ENCODE measurements around the gene USP43. TPM values are rescaled to one million over a fixed set of nuclear protein-coding genes. Genes with fewer than 3 reads are reported as not detected.
"Not testable (repeated sequence)": the region's sequence is repeated elsewhere in the genome, so short reads cannot be mapped to it uniquely, and the experiment has no call there.

Gene USP43
- not detected in 2 replicates for total RNA-seq

GRCh38 chr17:9644910-9645751 lies at the start of gene USP43:
Gene USP43, plus strand, starts transcription at chr17:9645517. Its CDS starts 116 bp downstream, at chr17:9645633.
- Mint-ChIP-seq H3K36me3 (ENCODE audit: low read depth) (no peaks in the 10 kb centered on the region), H3K27ac (no peak within 1 kb of the TSS), H3K27me3 (ENCODE audit: insufficient read depth) (peaks cover 40% of the 10 kb centered on the region), H3K4me1 (ENCODE audit: low read depth) (peaks cover 18% of the 10 kb centered on the region), H3K4me3 (peak within 1 kb of the TSS; percentile 72), H3K9me3 (no peaks in the 10 kb centered on the region)
- intact Hi-C loops (cut with micrococcal nuclease): loop anchor here (2.0 kb wide), 1 partner anchor 68 kb away; the partner anchor contains the start of gene CFAP52
- no peak for DNase-seq (ENCODE audit: low spot score)

GRCh38 chr17:9597638-9598037 lies 47.7 kb upstream of the USP43 start:
- H3K27ac Mint-ChIP-seq; intact Hi-C loops (cut with micrococcal nuclease); DNase-seq (ENCODE audit: low spot score); H3K36me3 Mint-ChIP-seq (ENCODE audit: low read depth); H3K27me3 Mint-ChIP-seq (ENCODE audit: insufficient read depth); H3K9me3 Mint-ChIP-seq; H3K4me3 Mint-ChIP-seq; H3K4me1 Mint-ChIP-seq (ENCODE audit: low read depth): not testable (repeated sequence)

DNA sequence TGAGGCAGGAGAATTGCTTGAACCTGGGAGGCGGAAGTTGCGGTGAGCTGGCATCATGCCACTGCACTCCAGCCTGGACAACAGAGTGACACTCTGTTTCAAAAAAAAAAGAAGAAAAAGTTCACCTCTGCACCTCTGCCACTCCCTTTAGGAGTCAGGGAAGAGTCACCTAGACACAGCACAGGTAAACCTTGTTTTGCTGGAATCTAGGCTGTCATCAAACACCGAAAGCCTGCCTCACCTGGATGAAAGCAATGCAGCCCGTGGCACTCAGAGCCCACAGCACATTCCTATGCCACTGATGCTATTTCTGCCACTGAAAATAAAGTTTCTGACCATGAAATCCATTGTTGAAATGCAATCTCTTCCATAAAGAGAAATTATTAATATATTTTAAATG lies 46.7 kb upstream of the USP43 start:
- Mint-ChIP-seq H3K27ac (no peak overlapping the region), H3K9me3 (no peaks in the 10 kb centered on the region), H3K27me3 (ENCODE audit: insufficient read depth) (peaks cover 2% of the 10 kb centered on the region), H3K4me1 (ENCODE audit: low read depth) (no peaks in the 10 kb centered on the region), H3K36me3 (ENCODE audit: low read depth) (no peaks in the 10 kb centered on the region), H3K4me3 (no peak overlapping the region)
- intact Hi-C loops (cut with micrococcal nuclease): no loop called here
- DNase-seq (ENCODE audit: low spot score): no peak

GRCh38 chr17:9604583-9604982 lies 40.7 kb upstream of the USP43 start:
- H3K27me3 Mint-ChIP-seq (ENCODE audit: insufficient read depth); H3K27ac Mint-ChIP-seq; intact Hi-C loops (cut with micrococcal nuclease); H3K4me1 Mint-ChIP-seq (ENCODE audit: low read depth); H3K4me3 Mint-ChIP-seq; H3K9me3 Mint-ChIP-seq; H3K36me3 Mint-ChIP-seq (ENCODE audit: low read depth); DNase-seq (ENCODE audit: low spot score): not testable (repeated sequence)

GRCh38 chr17:9606453-9606852 lies 38.9 kb upstream of the USP43 start:
- DNase-seq (ENCODE audit: low spot score): no peak
- H3K4me3 Mint-ChIP-seq: no peak overlapping the region
- intact Hi-C loops (cut with micrococcal nuclease): no loop called here
- no peaks in the 10 kb centered on the region for H3K4me1 Mint-ChIP-seq (ENCODE audit: low read depth)
- no peaks in the 10 kb centered on the region for H3K9me3 Mint-ChIP-seq
- H3K27me3 Mint-ChIP-seq (ENCODE audit: insufficient read depth): no peaks in the 10 kb centered on the region
- no peaks in the 10 kb centered on the region for H3K36me3 Mint-ChIP-seq (ENCODE audit: low read depth)
- no peak overlapping the region for H3K27ac Mint-ChIP-seq

DNA sequence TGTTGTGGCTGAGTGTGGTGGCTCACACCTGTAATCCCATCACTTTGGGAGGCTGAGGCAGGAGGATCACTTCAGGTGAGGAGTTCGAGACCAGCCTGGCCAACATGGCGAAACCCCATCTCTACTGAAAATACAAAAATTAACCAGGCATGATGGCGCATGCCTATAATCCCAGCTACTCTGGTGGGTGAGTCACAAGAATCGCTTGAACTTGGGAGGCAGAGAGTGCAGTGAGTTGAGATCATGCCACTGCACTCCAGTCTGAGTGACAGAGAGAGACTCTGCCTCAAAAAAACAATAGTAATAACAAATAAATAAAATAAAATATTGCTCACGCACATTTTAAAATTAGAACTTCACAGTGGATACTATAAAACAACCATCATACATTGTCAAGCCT lies 38.3 kb upstream of the USP43 start:
- H3K27me3 Mint-ChIP-seq (ENCODE audit: insufficient read depth); H3K4me3 Mint-ChIP-seq; H3K9me3 Mint-ChIP-seq; H3K4me1 Mint-ChIP-seq (ENCODE audit: low read depth); intact Hi-C loops (cut with micrococcal nuclease); DNase-seq (ENCODE audit: low spot score); H3K27ac Mint-ChIP-seq; H3K36me3 Mint-ChIP-seq (ENCODE audit: low read depth): not testable (repeated sequence)

DNA sequence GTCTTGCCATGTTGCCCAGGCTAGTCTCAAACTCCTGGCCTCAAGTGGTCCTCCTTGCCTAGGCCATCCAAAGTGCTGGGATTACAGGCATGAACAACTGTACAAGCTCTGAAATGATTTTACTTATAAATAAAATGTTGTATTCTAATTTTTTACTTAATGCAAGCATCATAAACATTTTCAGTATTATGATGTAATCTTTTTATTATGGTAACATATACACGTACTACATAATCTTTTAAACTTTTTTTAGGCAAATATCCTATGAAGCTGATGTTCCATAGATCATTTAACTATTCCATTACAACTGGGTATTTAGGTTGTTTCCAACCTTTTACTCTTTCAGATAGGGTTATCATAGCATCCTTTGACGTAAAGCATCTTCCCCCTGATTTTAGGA lies 33.8 kb upstream of the USP43 start:
- H3K27ac Mint-ChIP-seq: no peak overlapping the region
- no peak overlapping the region for H3K4me3 Mint-ChIP-seq
- no peaks in the 10 kb centered on the region for H3K27me3 Mint-ChIP-seq (ENCODE audit: insufficient read depth)
- intact Hi-C loops (cut with micrococcal nuclease): no loop called here
- no peaks in the 10 kb centered on the region for H3K36me3 Mint-ChIP-seq (ENCODE audit: low read depth)
- DNase-seq (ENCODE audit: low spot score): no peak
- no peaks in the 10 kb centered on the region for H3K4me1 Mint-ChIP-seq (ENCODE audit: low read depth)
- H3K9me3 Mint-ChIP-seq: no peaks in the 10 kb centered on the region

DNA sequence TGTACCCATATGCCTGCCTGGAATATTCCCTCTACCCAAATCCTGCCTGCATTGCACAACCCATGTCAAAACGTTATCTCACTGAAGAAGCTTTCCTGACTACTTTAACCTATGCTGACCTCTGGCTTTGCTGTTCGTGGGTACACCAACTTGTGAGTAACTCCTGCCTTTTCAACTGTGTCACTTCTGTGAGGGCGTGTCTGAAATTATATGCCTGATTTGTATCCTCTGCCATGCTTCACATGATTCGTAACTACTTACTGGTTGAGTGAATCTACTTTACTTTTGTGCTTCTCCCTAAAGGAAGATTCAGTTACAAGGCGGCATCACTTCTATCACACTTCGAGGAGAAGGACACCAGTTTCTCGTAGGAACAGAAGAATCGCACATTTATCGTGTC lies 33.3 kb upstream of the USP43 start:
- no peak overlapping the region for H3K27ac Mint-ChIP-seq
- H3K27me3 Mint-ChIP-seq (ENCODE audit: insufficient read depth): no peaks in the 10 kb centered on the region
- no peak overlapping the region for H3K4me3 Mint-ChIP-seq
- H3K4me1 Mint-ChIP-seq (ENCODE audit: low read depth): no peaks in the 10 kb centered on the region
- DNase-seq (ENCODE audit: low spot score): no peak
- no peaks in the 10 kb centered on the region for H3K9me3 Mint-ChIP-seq
- intact Hi-C loops (cut with micrococcal nuclease): no loop called here
- no peaks in the 10 kb centered on the region for H3K36me3 Mint-ChIP-seq (ENCODE audit: low read depth)

DNA sequence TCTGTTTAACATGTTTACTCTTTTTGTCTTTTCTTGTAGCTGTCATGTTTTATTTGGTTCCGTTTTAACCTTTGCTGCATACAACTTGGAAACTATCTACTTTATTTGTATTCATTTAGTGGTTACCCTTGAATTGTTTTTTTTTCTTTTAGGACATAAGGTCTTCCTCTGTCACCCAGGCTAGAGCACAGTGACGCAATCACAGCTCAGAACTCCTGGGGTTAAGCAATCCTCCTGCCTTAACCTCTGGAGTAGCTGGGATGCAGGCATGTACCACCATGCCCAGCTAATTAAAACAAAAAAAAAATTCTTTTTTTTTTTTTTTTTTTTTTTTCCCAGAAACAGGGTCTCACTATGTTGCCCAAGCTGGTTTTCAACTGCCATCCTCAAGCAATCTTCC lies 29.8 kb upstream of the USP43 start:
- Mint-ChIP-seq H3K4me1 (ENCODE audit: low read depth) (no peaks in the 10 kb centered on the region), H3K4me3 (no peak overlapping the region), H3K9me3 (no peaks in the 10 kb centered on the region), H3K27ac (no peak overlapping the region), H3K27me3 (ENCODE audit: insufficient read depth) (no peaks in the 10 kb centered on the region), H3K36me3 (ENCODE audit: low read depth) (no peaks in the 10 kb centered on the region)
- intact Hi-C loops (cut with micrococcal nuclease): no loop called here
- no peak for DNase-seq (ENCODE audit: low spot score)

GRCh38 chr17:9622961-9623360 lies 22.4 kb upstream of the USP43 start:
- Mint-ChIP-seq H3K36me3 (ENCODE audit: low read depth) (no peaks in the 10 kb centered on the region), H3K4me3 (no peak overlapping the region), H3K27me3 (ENCODE audit: insufficient read depth) (no peaks in the 10 kb centered on the region)

DNA sequence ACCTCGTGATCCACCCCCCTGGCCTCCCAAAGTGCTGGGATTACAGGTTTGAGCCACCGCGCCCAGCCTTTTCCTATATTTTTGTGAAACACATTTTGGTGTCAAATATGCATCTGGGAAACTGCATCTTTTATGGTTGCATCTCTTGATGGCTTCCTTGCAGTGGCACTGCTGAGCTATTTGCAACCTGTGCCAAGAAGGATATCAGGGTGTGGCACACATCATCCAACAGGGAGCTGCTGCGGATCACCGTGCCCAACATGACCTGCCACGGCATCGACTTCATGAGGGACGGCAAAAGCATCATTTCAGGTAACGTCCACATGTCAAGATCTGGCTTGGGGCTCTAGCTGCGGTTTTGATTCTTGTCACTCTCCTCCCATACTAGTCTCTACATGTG lies 16.8 kb upstream of the USP43 start:
- no peaks in the 10 kb centered on the region for H3K4me1 Mint-ChIP-seq (ENCODE audit: low read depth)
- intact Hi-C loops (cut with micrococcal nuclease): no loop called here
- no peak overlapping the region for H3K4me3 Mint-ChIP-seq
- no peak for DNase-seq (ENCODE audit: low spot score)
- H3K36me3 Mint-ChIP-seq (ENCODE audit: low read depth): no peaks in the 10 kb centered on the region
- H3K27ac Mint-ChIP-seq: no peak overlapping the region
- H3K27me3 Mint-ChIP-seq (ENCODE audit: insufficient read depth): no peaks in the 10 kb centered on the region
- H3K9me3 Mint-ChIP-seq: peaks cover 2% of the 10 kb centered on the region

More at GRCh38 chr17:9622961-9623360, 22.4 kb upstream of the USP43 start:
- Mint-ChIP-seq H3K9me3 (peaks cover 10% of the 10 kb centered on the region), H3K4me1 (ENCODE audit: low read depth) (no peaks in the 10 kb centered on the region), H3K27ac (no peak overlapping the region)
- intact Hi-C loops (cut with micrococcal nuclease): no loop called here
- DNase-seq (ENCODE audit: low spot score): no peak

DNA sequence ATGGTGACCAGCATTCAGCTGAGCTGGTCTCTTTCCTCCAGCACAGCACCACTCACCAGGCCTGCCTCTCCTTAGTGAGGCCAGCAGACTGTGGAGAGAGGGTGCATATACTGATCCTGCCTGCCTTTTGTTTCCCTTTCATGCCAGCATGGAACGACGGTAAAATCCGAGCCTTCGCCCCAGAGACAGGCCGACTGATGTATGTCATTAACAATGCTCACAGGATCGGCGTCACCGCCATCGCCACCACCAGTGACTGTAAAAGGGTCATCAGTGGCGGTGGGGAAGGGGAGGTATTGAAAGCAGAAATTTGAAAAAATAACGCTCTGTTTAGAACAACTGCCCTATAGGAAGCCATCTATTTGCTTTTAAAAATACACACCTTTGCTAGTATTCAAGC lies 12.6 kb upstream of the USP43 start:
- no peak overlapping the region for H3K4me3 Mint-ChIP-seq
- H3K36me3 Mint-ChIP-seq (ENCODE audit: low read depth): no peaks in the 10 kb centered on the region
- H3K4me1 Mint-ChIP-seq (ENCODE audit: low read depth): no peaks in the 10 kb centered on the region
- no peak for DNase-seq (ENCODE audit: low spot score)
- no peaks in the 10 kb centered on the region for H3K9me3 Mint-ChIP-seq
- H3K27ac Mint-ChIP-seq: no peak overlapping the region
- no peaks in the 10 kb centered on the region for H3K27me3 Mint-ChIP-seq (ENCODE audit: insufficient read depth)
- intact Hi-C loops (cut with micrococcal nuclease): no loop called here

- H3K27me3 Mint-ChIP-seq (ENCODE audit: insufficient read depth): no peaks in the 10 kb centered on the region
- intact Hi-C loops (cut with micrococcal nuclease): no loop called here
- DNase-seq (ENCODE audit: low spot score): no peak
- H3K4me3 Mint-ChIP-seq: no peak overlapping the region
- H3K36me3 Mint-ChIP-seq (ENCODE audit: low read depth): no peaks in the 10 kb centered on the region
- no peaks in the 10 kb centered on the region for H3K4me1 Mint-ChIP-seq (ENCODE audit: low read depth)
- H3K9me3 Mint-ChIP-seq: no peaks in the 10 kb centered on the region
- H3K27ac Mint-ChIP-seq: no peak overlapping the region
Observed at GRCh38 chr17:9635340-9635739, 10.0 kb upstream of the USP43 start.

DNA sequence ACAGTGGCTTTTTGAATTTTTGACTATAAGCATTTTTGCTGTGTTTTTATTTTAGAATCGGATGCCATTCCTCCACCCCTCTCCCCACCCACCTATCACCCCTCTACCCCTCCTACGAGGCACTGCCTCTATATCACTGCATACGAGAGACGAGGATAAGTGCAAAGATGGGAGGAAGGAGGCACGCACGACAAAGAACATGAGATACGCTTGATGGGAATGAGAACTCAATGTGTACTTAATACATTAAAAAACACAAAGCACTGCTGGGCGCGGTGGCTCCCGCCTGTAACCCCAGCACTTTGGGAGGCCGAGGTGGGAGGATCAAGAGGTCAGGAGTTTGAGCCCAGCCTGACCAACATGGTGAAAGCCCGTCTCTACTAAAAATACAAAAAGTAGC lies 8.8 kb upstream of the USP43 start:
- Mint-ChIP-seq H3K36me3 (ENCODE audit: low read depth) (no peaks in the 10 kb centered on the region), H3K9me3 (no peaks in the 10 kb centered on the region), H3K27me3 (ENCODE audit: insufficient read depth) (no peaks in the 10 kb centered on the region), H3K4me1 (ENCODE audit: low read depth) (no peaks in the 10 kb centered on the region), H3K4me3 (no peak overlapping the region), H3K27ac (no peak overlapping the region)
- DNase-seq (ENCODE audit: low spot score): no peak
- intact Hi-C loops (cut with micrococcal nuclease): no loop called here
